ENCODE results near the gene GXYLT2.

GRCh38 chr3:72960812-72961518 lies 73.1 kb downstream of the GXYLT2 start:
- TF ChIP-seq POLR2A (IDR thresholded peaks at IDR 0.05) (no peak), CTCF (IDR thresholded peaks at IDR 0.05) (no peak)

Measured in thyroid gland (tissue), 4 donors.